GM19328 (cell line): ENCODE measurements around the gene INPPL1.

ENCODE experiments used
- ATAC-seq: cut with Tn5 transposase; IDR thresholded peaks from one replicate; pipeline ENCODE4 v1.9.1; 2021; ENCODE audit warnings: mild to moderate bottlenecking, moderate library complexity; ENCODE audit not compliant: unreplicated experiment

INPPL1 gene

GRCh38 chr11:72217841-72218240 is 6.7 kb upstream of the INPPL1 start:
- ATAC-seq = no peak

DNA sequence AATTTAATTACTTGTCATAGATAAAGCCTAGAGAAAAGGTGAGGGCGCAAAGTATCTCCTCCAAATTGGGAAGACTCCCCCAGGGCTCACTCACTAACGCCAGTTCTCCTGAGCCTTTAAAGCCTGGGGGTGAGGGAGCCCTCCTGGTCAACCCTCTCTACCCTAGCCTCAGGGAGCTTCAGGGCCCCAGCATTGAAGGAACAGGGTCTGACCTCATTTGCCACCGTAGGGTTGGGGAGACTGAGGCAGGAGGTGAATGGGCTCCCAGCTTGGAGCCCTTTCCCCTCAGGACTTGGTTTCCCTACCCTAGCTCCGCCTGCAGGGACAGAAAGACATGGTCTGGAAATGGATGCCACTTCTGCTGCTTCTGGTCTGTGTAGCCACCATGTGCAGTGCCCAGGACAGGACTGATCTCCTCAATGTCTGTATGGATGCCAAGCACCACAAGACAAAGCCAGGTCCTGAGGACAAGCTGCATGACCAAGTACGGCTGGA is 6.3 kb upstream of the INPPL1 start:
- ATAC-seq = no peak

DNA sequence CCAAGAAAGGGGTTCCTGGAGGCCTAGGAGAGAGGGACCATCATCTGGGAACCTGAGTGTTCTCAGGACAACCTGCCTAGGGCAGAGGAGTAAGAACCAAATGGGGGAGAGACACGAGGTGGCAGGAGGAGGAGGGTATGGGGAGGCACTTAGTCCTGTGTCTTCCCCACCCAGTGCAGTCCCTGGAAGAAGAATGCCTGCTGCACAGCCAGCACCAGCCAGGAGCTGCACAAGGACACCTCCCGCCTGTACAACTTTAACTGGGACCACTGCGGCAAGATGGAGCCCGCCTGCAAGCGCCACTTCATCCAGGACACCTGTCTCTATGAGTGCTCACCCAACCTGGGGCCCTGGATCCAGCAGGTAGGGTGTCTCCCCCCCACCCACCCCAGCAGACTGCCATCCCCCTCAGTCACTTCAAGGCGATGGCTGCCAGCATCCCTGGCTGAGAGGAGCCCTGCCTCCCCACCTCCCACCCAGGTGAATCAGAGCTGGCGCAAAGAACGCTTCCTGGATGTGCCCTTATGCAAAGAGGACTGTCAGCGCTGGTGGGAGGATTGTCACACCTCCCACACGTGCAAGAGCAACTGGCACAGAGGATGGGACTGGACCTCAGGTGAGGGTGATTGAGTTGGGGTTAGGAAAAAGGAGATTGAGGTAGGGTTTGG is 3.7 kb upstream of the INPPL1 start:
- ATAC-seq = no peak

DNA sequence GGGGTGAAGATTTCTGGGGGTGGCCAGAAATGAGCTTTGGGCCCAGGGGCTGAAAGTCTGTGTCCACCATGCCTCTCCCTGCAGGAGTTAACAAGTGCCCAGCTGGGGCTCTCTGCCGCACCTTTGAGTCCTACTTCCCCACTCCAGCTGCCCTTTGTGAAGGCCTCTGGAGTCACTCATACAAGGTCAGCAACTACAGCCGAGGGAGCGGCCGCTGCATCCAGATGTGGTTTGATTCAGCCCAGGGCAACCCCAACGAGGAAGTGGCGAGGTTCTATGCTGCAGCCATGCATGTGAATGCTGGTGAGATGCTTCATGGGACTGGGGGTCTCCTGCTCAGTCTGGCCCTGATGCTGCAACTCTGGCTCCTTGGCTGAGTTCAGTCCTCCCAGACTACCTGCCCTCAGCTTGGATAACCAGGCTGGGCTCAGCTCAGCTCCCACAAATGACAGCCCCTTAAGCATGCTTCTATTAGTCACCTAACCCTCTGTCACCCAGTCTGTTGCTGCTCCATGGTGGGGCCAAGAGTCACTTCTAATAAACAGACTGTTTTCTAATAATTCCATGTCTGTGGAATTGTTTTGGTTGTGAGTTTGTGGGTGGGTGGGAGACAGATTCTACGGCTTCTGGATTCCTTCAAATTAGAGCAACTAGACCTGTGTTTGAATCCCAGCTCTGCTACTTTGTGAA is 3.0 kb upstream of the INPPL1 start:
- ATAC-seq = no peak

DNA sequence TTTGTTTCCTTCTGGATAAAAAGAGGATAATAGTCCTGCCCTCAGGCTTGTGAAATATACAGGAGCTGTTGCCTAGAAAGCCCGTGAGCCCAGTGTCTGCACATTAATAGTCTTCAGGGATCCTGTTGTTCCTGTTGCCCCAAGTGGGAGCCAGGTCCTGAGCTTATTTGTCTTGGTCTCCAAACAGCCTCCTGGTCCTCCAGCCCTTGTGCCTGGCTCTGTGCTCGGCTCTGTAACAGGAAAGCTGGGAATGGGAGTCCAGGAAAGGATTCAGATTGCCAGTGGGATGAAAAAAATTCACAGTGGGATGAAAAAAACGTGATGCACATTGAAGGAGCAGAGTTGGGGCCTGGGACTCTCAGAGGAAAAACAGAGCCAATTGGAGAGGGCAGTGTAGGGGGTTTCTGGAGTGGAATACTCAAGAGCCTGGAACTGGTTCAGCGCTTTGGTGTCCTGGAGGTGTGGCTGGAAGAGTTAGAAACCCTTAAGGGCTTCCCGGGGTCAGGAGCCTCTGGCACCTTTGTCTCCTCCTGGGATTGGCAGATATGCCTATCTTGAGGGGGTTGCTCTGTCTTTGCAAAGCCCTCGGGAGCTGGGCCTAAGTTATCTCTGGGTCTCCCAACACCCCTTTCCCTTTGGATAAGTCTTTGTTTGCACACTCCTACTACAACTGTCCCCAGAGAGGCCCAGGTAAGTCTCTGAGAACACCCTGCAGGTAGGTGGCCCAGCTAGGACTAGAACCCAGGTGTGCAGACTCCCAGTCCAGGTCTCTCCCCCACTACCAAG is 2.3 kb upstream of the INPPL1 start:
- no peak for ATAC-seq

DNA sequence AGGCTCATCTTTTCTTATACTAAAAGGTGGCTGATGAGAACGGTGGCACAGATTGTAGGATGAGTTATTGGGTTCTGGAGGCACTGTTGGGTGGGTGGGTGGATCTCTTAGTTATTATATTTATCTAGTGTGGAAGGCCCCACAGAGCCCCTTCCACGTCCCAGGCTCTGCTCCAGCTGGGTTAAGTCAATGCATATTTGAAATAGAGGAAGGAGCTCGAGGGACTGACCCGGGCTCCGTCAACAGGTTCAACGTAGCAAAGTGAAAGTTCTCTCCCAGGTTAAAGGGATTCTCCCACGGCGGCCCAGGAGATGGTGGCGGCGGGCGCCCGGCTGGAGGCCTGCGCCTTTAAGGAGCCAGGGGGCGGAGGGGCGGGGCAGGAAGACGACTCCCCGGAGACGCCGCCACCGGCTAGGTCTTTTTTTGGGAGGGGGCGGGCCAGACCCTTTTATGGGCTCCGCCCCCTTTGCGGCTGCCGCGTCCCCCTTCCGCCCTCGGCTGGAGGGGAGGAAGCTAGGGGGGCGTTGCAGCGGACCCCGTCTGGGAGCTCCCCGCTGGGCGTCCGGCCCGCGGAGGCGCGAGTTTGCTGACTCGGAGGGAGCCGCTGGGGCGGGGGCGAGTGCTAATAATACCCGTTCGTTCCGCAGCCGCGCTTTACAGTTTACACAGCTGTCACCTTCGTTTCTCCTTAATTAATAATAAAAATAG is 1.5 kb upstream of the INPPL1 start:
- peak; percentile 67 for ATAC-seq

GRCh38 chr11:72223615-72224563 is 678 bp upstream of the INPPL1 start:
- ATAC-seq = peak; percentile 48

GRCh38 chr11:72225411-72225951 is 914 bp downstream of the INPPL1 start:
- no peak for ATAC-seq

GRCh38 chr11:72226701-72227100 is 2.1 kb downstream of the INPPL1 start:
- no peak for ATAC-seq

DNA sequence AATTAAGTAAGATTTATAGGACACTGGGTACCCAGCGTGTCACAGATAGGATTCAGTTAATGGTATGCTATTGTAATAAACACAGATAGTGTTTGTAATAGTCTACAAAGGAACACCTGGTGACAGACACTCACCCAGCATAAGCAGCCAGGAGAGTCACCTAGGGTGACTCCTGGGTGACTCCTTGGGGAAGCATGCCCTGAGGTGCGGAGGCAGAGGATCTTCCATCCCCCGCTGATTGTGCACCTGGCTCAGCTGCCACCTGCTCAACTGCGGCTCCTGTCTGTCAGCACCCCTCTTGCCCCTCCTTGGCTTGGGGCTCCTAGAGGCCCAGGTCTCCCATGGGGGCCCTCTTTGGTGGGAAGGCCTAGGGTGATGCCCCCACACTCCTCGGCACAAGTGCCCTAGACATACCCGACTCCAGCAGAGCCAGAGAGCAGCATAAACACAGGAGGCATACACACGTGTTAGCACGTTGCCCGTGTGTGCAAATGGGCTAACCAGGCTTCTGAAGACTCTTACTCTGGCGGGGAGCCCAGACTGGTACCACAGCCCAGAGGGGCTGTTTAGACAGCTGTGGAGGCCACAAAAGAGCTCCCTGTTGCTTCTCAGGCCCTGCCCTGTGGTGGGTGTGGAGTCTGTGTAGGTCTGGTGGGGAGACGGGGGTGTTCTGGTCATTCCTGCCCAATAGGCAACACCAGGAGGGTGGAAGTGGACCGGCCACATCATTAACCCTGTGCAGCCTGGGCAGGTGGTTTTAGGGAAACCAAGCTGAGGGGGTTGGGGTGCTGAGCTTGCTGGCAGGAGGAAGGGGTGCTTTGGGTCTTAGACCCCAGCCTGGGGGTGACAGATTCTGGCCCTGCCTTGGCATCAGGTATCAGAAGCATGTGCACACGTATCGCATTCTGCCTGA is 3.0 kb downstream of the INPPL1 start:
- ATAC-seq = no peak

DNA sequence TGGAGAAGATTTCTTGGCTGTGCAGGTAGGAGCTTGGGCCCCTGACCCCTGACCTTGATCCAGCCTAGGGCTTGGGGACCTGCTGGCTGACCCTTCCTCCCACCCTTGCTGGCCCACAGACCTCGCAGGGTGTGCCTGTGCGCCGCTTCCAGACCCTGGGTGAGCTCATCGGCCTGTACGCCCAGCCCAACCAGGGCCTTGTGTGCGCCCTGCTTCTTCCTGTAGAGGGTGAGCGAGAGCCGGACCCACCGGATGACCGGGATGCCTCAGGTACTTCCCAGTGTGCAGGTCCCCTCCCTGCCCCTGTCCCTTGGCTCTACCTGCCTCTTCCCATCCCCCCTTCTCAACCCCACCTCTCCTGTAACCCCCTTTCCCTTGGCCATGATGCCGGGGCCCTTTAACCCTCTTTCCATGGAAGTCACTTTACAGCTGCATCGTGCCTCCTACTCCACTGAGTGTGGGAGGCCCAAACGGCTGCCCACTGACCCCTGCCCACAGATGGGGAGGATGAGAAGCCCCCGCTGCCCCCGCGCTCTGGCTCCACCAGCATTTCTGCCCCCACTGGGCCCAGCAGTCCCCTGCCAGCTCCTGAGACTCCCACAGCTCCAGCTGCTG is 3.8 kb downstream of the INPPL1 start:
- no peak for ATAC-seq

- no peak for ATAC-seq
These were observed 4.3 kb downstream of the INPPL1 start for GRCh38 chr11:72228844-72229231.

DNA sequence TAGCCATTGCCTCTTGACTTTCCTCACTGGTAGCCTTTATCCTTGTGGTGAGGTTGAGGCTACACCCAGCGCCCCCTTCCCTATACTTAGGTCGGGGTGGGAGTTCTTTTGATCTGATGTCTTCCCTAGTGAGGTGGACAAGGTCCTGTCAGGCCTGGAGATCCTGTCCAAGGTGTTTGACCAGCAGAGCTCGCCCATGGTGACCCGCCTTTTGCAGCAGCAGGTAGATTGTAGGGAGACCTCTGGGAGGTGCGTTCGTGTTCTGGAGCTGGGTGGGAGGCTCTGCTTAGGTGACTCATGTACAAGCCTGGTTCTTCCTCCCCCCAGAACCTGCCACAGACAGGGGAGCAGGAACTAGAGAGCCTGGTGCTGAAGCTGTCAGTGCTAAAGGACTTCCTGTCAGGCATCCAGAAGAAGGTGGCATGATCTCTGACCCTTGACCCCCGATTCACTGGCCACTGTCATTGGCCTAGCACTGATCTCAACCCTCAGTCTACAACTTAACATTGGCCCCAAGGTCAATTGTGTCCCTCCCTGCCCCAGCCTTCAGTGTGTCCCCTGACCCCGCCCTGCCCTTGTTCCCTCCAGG is 4.9 kb downstream of the INPPL1 start:
- no peak for ATAC-seq

DNA sequence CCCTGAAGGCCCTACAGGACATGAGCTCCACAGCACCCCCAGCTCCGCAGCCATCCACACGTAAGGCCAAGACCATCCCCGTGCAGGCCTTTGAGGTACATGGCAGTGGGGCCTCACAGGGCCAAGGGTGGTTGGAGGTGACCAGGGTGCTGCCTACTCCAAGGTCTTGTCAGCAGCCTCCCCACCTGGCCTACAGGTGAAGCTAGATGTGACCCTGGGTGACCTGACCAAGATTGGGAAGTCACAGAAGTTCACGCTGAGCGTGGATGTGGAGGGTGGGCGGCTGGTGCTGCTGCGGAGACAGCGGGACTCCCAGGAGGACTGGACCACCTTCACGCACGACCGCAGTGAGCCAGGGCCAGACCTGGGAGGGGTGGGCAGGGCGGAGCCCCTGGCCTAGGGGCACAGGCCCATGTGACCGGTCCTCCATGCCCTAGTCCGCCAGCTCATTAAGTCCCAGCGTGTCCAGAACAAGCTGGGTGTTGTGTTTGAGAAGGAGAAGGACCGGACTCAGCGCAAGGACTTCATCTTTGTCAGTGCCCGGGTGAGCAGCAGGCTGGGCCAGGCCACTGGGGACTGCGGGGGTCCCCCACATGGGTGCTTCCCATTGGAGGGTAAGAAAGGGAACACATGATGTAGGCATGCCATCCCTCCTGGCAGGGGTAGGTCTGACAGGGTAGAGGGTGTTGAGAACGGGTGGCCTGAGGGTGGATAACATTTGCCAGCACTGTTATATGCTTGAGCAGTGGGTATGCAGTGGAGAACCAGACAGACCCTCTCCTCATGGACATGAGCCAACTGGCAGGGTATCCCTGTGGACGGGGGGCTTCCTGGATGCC is 5.6 kb downstream of the INPPL1 start:
- no peak for ATAC-seq

DNA sequence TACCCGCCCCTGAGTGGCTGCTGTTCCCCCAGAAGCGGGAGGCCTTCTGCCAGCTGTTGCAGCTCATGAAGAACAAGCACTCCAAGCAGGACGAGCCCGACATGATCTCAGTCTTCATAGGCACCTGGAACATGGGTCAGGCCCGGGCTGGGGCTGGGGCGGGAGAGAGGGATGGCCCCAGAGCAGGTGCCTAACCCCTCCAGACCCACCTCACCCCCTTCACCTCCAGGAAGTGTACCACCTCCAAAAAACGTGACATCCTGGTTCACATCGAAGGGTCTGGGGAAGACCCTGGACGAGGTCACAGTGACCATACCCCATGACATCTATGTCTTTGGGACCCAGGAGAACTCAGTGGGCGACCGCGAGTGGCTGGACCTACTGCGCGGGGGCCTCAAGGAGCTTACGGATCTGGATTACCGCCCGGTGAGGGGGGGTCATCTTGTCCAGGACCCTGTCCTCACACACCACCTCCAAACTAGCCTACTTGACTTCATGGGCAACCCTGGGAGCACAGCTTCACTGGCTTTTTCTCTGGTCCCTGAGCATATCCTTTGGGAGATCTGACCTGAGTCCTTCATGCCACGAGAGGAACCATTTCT is 6.3 kb downstream of the INPPL1 start:
- ATAC-seq = no peak

- no peak for ATAC-seq
These were observed 7.1 kb downstream of the INPPL1 start for GRCh38 chr11:72231396-72232259.
